NCI-H2196 treated with DMSO at 0.1 percent for 48 hours (cell line): ENCODE results near the gene ZNF787.

Source experiments
- DNase-seq: peaks from one replicate; lab custom pipeline; 2025; ENCODE audit not compliant: unreplicated experiment; lab: John Stamatoyannopoulos, UW

Gene ZNF787

GRCh38 chr19:56123266-56123891 is 2.3 kb upstream of the ZNF787 start:
- DNase-seq: no peak

- DNase-seq: peak; percentile 75
These were observed 520 bp downstream of the ZNF787 start for GRCh38 chr19:56120371-56121179.

DNA sequence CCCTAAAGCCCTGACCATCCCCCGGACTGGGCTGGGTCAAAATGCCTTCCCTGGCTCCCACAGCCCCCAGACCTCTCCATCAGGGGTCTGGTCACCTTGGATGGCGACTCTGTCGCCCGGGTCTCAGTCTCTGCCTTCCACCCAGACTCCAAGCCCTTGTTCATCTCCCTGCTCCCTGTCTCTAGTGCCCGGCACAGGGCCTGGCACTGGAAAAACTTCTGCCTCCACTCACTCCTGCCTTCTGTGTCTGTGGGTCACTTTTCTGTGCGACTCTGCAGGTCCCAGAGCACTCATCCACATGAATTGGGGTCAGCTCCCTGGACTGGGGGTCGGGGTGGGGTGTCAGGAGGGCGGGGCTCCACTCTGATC is 1.1 kb downstream of the ZNF787 start:
- no peak for DNase-seq

DNA sequence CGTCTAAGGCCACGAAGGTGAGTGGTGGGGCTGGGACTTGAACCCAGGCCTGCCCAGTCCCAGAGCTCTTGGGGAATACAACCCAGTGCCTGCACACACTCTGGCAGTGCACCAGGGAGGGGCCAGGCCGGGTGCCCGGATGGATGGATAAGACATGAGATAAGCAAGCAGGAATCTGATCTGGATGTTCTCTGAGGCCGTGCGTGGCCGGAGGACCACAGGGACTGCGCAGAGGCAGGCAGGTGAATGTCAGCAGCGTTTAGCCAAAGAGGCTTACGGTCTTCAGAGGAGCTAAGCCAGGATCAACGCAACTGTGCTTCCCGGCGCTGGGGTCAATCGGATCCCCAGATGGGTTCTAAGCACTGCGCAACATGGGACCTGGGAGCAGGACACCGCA is 1.5 kb downstream of the ZNF787 start:
- DNase-seq: no peak

DNA sequence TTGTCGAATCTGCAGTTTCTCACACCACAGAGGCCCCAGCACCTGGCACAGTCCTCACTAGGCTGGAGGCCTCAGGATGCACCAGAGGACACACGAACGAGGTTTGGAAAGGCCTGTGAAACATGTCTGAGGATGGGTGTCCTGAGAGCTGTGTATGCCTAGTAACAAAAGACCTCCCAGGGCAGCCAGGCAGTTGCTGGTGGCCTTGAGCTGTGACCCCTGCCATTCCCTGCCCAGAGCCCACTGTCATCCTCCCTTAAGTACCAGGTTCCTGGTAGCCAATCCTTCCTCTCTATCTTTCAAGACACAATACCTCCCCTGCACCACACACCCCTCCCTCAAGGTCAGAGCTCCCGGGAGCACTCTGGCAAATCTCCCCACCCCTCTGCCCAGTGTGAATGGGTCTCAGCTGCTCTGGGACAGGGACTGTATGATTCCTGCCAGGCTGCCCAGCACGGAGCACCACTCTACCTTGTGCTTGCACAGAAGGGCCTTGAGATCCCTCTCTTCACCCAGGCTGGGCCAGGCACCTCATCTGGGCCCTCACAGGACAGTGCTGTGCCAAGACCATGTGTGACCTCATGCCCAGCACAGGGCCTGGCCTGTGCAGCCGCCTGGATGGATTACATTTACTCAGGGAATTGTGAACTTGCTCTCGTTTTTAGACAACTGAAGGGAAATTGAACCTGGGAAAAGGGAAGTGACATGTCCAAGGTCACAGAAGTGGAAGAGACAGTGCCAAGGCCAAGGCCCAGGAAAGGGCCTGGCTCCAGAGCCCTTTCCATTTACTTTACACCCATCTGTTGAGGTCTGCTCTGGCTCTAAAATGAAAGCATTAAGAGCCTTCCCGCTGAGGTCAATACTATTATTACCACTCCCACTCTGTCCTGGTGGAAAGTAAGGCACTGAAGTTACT is 2.2 kb downstream of the ZNF787 start:
- DNase-seq: no peak

GRCh38 chr19:56117889-56118288 is 3.2 kb downstream of the ZNF787 start:
- no peak for DNase-seq

DNA sequence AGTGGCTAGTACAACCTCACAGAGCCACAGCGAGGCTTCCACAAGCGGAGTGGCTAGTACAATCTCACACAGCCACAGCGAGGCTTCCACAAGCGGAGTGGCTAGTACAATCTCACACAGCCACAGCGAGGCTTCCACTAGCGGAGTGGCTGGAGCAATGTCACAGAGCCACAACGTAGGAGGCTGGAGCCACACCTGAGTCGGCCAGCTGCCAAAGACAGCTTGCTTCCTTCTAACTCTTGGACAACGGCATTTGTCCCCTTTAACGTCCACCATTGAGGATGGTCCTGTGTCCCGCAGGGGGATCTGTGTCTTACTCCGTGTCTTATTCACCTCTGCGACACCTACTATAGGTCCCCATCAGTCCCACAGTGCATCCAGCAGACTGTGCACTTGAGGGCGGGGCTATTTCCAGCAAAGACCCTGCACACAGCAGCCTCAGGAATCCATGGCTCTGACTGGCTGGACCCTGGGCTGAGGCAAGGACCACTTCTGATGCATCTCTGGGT is 3.7 kb downstream of the ZNF787 start:
- DNase-seq: no peak

GRCh38 chr19:56116606-56117005 is 4.5 kb downstream of the ZNF787 start:
- DNase-seq: no peak

- no peak for DNase-seq
These were observed 5.6 kb downstream of the ZNF787 start for GRCh38 chr19:56115490-56115889.

DNA sequence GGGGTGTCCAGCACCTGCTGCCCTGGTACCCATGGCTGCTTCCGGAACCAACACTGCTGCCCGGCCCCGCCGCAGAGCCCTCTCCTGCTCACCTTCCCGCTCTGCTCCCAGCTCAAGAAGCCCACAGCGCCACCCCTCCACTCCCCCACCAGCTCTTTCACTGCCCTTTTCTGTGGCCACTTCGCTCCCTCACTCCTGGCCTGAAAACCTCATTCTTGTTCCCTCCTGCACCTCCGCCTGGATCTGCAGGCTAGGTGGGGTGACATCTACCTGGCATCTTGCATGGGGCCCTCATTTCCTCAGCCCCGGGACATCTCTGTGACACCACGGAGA is 6.4 kb downstream of the ZNF787 start:
- no peak for DNase-seq

- no peak for DNase-seq
These were observed 6.9 kb downstream of the ZNF787 start for GRCh38 chr19:56114051-56114777.

- DNase-seq: no peak
These were observed 7.9 kb downstream of the ZNF787 start for GRCh38 chr19:56113074-56113632.

GRCh38 chr19:56112313-56112709 is 8.8 kb downstream of the ZNF787 start:
- DNase-seq: no peak

- no peak for DNase-seq
These were observed 9.3 kb downstream of the ZNF787 start for GRCh38 chr19:56111601-56112312.

GRCh38 chr19:56110515-56111448 is 10.3 kb downstream of the ZNF787 start:
- peak; percentile 84 for DNase-seq

- DNase-seq: no peak
These were observed 11.9 kb downstream of the ZNF787 start for GRCh38 chr19:56109226-56109625.

DNA sequence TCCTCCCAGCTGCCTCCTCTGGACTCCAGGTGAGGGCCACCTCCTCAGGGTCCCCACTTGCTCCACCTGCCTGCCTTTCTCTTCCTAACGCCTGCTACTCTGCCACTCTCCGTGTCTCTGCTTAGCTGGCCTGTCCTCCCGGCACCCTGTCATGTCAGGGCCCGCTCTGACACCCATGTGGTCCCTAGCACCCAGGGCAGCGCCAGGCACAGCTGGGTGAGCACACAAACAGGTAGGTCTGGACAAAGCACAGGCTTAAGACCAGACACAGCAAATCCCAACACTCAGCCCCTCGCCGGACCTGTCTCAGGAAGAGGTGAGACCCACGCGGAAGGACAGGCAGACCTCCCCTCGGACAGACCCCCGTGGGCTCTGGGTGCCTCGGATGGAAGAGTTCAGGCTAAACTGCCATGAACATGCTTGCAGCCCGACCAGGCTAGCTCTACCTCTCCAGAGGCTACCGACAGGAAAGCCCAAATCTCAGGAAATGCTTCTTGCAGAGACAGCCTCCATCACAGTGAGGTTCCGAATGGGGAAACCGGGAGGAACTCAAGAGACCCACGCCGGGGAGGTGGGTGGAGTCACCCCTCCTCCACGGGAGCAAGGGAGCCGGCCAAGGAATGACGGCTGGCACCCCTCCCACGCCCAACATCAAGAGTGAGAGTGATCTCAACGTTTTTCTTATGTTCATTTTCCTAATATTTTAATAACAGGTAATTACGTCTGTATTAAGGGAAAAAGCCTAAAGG is 12.5 kb downstream of the ZNF787 start:
- DNase-seq: no peak

DNA sequence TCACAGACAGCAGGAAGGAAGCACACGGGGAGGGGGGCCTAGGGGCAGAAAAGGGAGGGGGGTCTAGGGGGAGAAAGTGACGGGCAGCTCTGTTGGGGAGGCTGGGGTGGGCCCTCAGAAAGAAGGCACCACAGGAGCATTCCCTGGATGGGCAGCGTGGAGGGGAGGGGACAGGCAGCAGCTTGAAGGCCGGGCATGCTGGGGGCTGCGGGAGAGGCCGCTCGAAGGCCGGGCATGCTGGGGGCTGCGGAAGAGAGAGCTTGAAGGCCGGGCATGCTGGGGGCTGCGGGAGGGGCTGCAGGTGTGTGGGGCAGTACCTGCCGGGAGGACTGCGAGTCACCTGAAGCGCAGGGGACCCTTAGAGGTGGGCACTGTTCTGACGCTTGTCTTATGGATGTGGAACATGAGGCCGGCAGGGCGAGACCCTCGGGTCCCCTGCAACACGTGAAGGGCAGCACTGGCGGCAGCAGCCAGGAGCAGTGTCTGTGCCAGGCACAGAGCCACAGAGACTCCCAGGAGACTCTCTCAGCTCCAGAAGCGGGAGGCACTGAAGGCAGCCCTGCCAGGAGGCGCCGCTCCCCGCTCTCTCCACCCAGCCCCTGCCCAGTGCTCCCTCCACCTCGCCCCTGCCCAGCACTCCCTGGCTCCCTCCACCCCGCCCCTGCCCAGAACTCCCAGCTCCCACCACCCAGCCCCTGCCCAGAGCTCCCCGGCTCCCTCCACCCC is 13.3 kb downstream of the ZNF787 start:
- no peak for DNase-seq
